Liver (tissue), 9 donors: ENCODE measurements around the gene TCF21. TPM values are rescaled to one million over a fixed set of nuclear protein-coding genes. Genes with fewer than 3 reads are reported as not detected.
A peak's percentile ranks its signal among the peaks of the same experiment; 100 is the strongest.

ENCODE experiments used
- DNase-seq: peaks from one replicate; pipeline ENCODE4 v3.0.0-alpha.2; 2017; ENCODE audit warnings: low spot score
- H3K27ac ChIP-seq, 2 donors: one replicate each; pipeline ENCODE4 v1.7.0; 2013; ENCODE audit warnings: inconsistent platforms in 2 of 2, low read length in 2 of 2, control low read depth in 1 of 2, low read depth in 1 of 2, mild to moderate bottlenecking in 1 of 2
- H3K27me3 ChIP-seq, 4 donors: one replicate each; pipeline versions ENCODE4 v1.6.1 to v1.7.0; 2013; ENCODE audit warnings: low read length in 3 of 4, inconsistent platforms in 1 of 4, mild to moderate bottlenecking in 1 of 4, moderate library complexity in 1 of 4; ENCODE audit not compliant: control insufficient read depth in 4 of 4, insufficient read depth in 4 of 4
- H3K36me3 ChIP-seq, 4 donors: one replicate each; pipeline versions ENCODE4 v1.6.1 to v1.7.0; 2013; ENCODE audit warnings: low read length in 3 of 4, mild to moderate bottlenecking in 3 of 4, low read depth in 1 of 4, moderate library complexity in 1 of 4; ENCODE audit not compliant: control insufficient read depth in 4 of 4, insufficient read depth in 3 of 4
- H3K4me1 ChIP-seq, 4 donors: one replicate each; pipeline versions ENCODE4 v1.6.1 to v1.7.0; 2013; ENCODE audit warnings: low read length in 3 of 4, mild to moderate bottlenecking in 3 of 4, moderate library complexity in 1 of 4; ENCODE audit not compliant: control insufficient read depth in 4 of 4, insufficient read depth in 4 of 4
- H3K4me3 ChIP-seq, 3 donors: one replicate each; pipeline versions ENCODE4 v1.6.1 to v1.7.0; 2013; ENCODE audit warnings: low read length in 3 of 3, control low read depth in 1 of 3, low read depth in 1 of 3, mild to moderate bottlenecking in 1 of 3
- H3K9ac ChIP-seq, 2 donors: one replicate each; pipeline ENCODE4 v1.7.0; 2013; ENCODE audit warnings: low read length in 2 of 2, mild to moderate bottlenecking in 2 of 2, moderate library complexity in 2 of 2, control low read depth in 1 of 2, low read depth in 1 of 2
- H3K9me3 ChIP-seq, 4 donors: one replicate each; pipeline versions ENCODE4 v1.6.1 to v1.7.0; 2013; ENCODE audit warnings: low read length in 3 of 4; ENCODE audit not compliant: control insufficient read depth in 4 of 4
- ATF3 ChIP-seq: IDR thresholded peaks from 2 replicates; pipeline ENCODE4 v1.6.1; 2016; ENCODE audit warnings: antibody characterized with exemption
- FOXA1 ChIP-seq: IDR thresholded peaks from 2 replicates; pipeline ENCODE4 v1.6.1; 2016; ENCODE audit warnings: antibody characterized with exemption
- FOXA2 ChIP-seq: IDR thresholded peaks from 2 replicates; pipeline ENCODE4 v1.6.1; 2016; ENCODE audit warnings: antibody characterized with exemption
- NR2F2 ChIP-seq: IDR thresholded peaks from 2 replicates; pipeline ENCODE4 v1.6.1; 2016; ENCODE audit warnings: antibody characterized with exemption
- REST ChIP-seq: IDR thresholded peaks from 2 replicates; pipeline ENCODE4 v1.6.1; 2016; ENCODE audit warnings: antibody characterized with exemption, mild to moderate bottlenecking
- WGBS: extraction: QIAGEN DNeasy Blood & Tissue Kit; methylation state at CpG from one replicate; pipeline ENCODE4 v1.1.7; 2013; 5-methylcytosine and 5-hydroxymethylcytosine counted together
- polyA plus RNA-seq, 2 donors: library from polyadenylated mRNA; stranded (reverse) in 1 of 2; unstranded in 1 of 2; fragments of 200-250 nt in 1 of 2; fragments of >200 nt in 1 of 2; fragmentation: Nextera tagmentation in 1 of 2; extraction: Ambion mirVana in 1 of 2; gene quantifications; one replicate each; pipeline versions ENCODE4 v1.2.1 to v1.2.3, GENCODE V29; 2013 to 2015
- total RNA-seq, 2 donors: library from RNA; depleted of rRNA; stranded (reverse); fragments of >200 nt; gene quantifications; one replicate each; pipeline ENCODE4 v1.2.3, GENCODE V29; 2014
- TF ChIP-seq, protein P1 (sequence below): IDR thresholded peaks from 2 replicates; pipeline ENCODE4 v1.6.1; 2016; ENCODE audit warnings: antibody characterized with exemption
- donor health status: healthy.
- donor health status: healthy.
- donor health status: healthy.
- donor health status: healthy.
- donor health status: healthy.

Gene TCF21
- total and polyA plus RNA-seq, 4 donors, result 0.57 to 1.1 (median 0.85) TPM

DNA sequence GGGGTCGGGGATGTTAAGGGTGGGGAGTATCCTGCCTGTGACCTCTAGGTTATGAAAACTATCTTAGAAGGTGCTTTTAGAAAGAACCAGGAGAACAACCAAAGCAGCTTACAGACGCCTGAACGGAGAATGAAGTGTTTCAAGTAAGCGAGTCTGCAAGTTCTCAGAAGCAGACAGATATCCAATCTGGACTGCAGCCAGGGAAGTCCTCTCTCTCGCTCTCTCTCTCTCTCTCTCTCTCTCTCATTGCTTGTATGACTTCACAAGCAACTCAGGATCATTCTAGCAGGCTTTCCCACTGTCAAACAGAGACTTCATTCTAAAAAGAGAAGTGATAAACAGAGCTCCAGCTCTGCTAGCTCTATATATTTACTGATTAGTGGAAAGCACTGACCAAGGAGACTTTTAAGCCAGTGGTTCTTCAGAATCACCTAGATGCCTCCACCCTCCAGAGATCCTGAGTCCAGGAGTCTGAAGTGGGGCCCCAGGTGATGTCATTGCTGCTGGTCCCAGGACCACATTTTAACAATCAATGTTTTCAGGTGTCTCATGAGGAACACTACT lies 6.0 kb downstream of the TCF21 start:
- peaks cover 4 to 22% (median 9%) of the 10 kb centered on the region in 4 donors for H3K4me1 ChIP-seq
- no peaks in the 10 kb centered on the region for H3K36me3 ChIP-seq
- H3K9ac ChIP-seq, result no peak overlapping the region
- 12% methylated on average over 5 of the region's 5 CpGs for WGBS
- no peak for DNase-seq
- H3K27me3 ChIP-seq, result peaks cover 3 to 55% (median 20%) of the 10 kb centered on the region in 4 donors
- no peak overlapping the region for H3K4me3 ChIP-seq
- H3K27ac ChIP-seq, result peak overlapping the region in 1 of 2 donors; percentile 39
- H3K9me3 ChIP-seq, result no peaks in the 10 kb centered on the region
- TF ChIP-seq, protein P1, sequence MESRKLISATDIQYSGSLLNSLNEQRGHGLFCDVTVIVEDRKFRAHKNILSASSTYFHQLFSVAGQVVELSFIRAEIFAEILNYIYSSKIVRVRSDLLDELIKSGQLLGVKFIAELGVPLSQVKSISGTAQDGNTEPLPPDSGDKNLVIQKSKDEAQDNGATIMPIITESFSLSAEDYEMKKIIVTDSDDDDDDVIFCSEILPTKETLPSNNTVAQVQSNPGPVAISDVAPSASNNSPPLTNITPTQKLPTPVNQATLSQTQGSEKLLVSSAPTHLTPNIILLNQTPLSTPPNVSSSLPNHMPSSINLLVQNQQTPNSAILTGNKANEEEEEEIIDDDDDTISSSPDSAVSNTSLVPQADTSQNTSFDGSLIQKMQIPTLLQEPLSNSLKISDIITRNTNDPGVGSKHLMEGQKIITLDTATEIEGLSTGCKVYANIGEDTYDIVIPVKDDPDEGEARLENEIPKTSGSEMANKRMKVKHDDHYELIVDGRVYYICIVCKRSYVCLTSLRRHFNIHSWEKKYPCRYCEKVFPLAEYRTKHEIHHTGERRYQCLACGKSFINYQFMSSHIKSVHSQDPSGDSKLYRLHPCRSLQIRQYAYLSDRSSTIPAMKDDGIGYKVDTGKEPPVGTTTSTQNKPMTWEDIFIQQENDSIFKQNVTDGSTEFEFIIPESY, result no peak
- TF ChIP-seq FOXA1 (no peak), REST (no peak)

DNA sequence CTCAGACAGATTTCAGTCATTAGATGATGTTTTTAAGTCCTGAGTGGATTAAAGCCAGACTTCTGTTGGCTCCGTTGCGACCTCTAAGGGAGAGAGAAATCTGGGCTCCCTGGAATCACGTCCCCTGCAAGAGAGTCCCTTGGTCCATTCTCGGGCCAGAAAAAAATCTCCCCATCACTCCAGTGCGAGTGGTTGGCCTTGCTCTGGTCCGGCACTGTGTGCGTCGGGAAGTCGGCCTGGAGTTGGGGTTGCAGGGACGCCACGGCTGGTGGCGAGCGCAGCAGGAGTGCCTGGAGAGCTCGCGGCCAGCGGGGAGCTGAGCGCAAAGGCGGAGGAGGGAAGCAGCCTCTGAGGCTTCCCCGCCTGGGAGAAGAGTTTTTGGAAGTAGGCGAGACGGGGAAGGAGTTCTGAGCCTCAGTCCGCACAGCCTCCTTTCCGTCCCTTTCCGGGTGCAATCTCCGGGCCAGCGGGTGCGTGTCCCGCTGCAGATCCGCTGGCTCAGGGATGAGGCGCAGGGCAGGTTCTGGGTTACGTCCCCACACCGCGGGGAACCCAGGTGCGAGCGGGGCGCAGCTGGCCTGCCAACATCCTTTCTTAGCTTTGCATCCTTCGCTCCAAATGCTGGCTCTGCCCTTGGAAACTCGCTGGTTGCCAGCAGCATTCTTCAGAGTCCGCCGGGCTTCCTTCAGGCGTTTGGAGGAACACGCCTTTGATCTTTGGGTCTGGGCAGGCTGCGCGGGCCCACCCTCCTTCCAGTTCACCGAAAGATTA lies 6.8 kb downstream of the TCF21 start:
- H3K4me1 ChIP-seq, result peaks cover 3 to 22% (median 8%) of the 10 kb centered on the region in 4 donors
- TF ChIP-seq NR2F2 (no peak), FOXA2 (no peak), REST (no peak), ATF3 (no peak)
- H3K9me3 ChIP-seq, result no peaks in the 10 kb centered on the region
- no peak overlapping the region for H3K9ac ChIP-seq
- H3K4me3 ChIP-seq, result no peak overlapping the region
- H3K27me3 ChIP-seq, result peaks cover 3 to 49% (median 21%) of the 10 kb centered on the region in 4 donors
- no peak for DNase-seq
- H3K27ac ChIP-seq, result peak overlapping the region; percentile 19 to 51
- no peaks in the 10 kb centered on the region for H3K36me3 ChIP-seq
- WGBS, result 9% methylated on average over 45 of the region's 45 CpGs
